ENCODE results near the gene PRCD. TPM values are rescaled to one million over a fixed set of nuclear protein-coding genes. Genes with fewer than 3 reads are reported as not detected.
"Not testable (repeated sequence)": the region's sequence is repeated elsewhere in the genome, so short reads cannot be mapped to it uniquely, and the experiment has no call there.

The PRCD gene
- total RNA-seq, 1 donor from 2014 or later, result 0.54 TPM

DNA sequence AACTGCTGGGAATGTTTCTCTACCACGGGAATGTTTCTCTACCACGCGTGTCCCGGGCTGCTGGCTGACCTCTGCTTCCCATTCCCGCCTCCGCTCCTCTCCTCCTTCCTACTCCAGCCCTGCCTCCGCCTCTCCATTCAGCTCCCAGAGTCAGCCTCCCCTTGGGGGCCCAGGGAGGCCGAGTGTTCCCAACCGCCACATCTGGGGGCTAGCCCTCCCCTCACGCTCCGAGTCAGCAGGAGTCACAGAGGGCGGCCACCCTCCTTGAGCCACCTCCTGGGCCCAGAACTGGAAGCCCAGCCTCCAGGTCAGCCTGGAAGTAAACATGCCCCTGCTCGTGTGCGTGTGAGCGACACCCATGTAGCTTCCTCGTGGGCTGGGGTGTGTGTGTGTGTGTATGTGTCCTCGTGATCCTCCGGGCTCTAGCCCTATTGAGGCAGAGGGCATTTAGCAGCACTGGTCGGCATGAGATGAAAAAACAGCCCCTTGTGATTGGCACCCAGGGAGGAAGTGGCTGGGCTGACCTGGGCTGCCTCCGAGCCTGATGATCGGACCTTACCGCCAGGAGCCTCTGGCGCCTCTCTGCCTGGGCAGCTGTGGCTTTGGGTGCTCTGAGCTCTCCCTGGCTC is 9.6 kb upstream of the PRCD start:
- H3K4me3 Mint-ChIP-seq (ENCODE audit: unreplicated experiment), result no peak overlapping the region
- DNase-seq (ENCODE audit: low spot score), result no peak

DNA sequence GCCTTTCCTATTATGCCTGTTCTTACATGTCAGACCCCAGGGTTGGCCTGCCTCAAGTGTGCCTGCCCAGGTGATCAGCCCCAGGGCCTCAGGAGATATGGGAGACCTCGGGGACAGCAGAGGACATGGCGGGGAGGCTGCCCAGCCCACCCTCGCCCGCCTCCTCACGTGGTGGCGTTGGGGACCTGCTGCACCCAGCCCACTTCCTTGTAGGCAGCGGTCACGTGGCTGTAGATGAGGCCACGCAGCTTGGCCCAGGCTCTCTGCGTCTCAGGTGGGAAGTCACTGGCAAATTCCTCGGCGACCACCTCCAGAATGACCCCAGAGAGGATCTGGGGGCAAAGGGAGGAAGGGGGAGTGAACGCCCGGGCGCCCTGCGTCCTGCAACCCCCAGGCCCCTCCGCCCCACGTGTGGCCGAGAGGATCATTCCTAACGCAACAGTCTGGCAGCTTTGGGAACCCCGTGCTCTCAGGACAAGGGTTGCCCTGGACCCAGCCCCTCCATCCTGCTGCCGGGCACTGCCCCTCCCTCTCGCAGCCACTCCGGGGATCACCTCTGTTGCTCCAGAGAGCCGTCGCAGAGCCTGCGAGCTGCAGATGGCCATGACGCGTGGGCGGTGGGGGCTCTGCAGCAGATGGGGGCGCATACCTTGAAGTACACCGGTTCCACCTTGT is 8.9 kb upstream of the PRCD start:
- no peak overlapping the region for H3K27ac Mint-ChIP-seq (ENCODE audit: unreplicated experiment)
- peaks cover 11% of the 10 kb centered on the region for H3K4me1 Mint-ChIP-seq (ENCODE audit: unreplicated experiment)
- TF ChIP-seq, protein P1, sequence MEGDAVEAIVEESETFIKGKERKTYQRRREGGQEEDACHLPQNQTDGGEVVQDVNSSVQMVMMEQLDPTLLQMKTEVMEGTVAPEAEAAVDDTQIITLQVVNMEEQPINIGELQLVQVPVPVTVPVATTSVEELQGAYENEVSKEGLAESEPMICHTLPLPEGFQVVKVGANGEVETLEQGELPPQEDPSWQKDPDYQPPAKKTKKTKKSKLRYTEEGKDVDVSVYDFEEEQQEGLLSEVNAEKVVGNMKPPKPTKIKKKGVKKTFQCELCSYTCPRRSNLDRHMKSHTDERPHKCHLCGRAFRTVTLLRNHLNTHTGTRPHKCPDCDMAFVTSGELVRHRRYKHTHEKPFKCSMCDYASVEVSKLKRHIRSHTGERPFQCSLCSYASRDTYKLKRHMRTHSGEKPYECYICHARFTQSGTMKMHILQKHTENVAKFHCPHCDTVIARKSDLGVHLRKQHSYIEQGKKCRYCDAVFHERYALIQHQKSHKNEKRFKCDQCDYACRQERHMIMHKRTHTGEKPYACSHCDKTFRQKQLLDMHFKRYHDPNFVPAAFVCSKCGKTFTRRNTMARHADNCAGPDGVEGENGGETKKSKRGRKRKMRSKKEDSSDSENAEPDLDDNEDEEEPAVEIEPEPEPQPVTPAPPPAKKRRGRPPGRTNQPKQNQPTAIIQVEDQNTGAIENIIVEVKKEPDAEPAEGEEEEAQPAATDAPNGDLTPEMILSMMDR (IDR thresholded peaks at IDR 0.05; ENCODE audit: unreplicated experiment), result no peak
- peaks cover 9% of the 10 kb centered on the region for H3K27me3 Mint-ChIP-seq (ENCODE audit: unreplicated experiment)
- no peaks in the 10 kb centered on the region for H3K36me3 Mint-ChIP-seq (ENCODE audit: low read depth, unreplicated experiment)
- DNase-seq (ENCODE audit: low spot score), result no peak
- no peak overlapping the region for H3K4me3 Mint-ChIP-seq (ENCODE audit: unreplicated experiment)
- H3K9me3 Mint-ChIP-seq (ENCODE audit: unreplicated experiment), result no peaks in the 10 kb centered on the region

More for the DNA sequence above, 9.6 kb upstream of the PRCD start:
- peaks cover 8% of the 10 kb centered on the region for H3K27me3 Mint-ChIP-seq (ENCODE audit: unreplicated experiment)
- H3K27ac Mint-ChIP-seq (ENCODE audit: unreplicated experiment), result no peak overlapping the region
- TF ChIP-seq, protein P1 (IDR thresholded peaks at IDR 0.05; ENCODE audit: unreplicated experiment), result no peak
- no peaks in the 10 kb centered on the region for H3K36me3 Mint-ChIP-seq (ENCODE audit: low read depth, unreplicated experiment)
- H3K4me1 Mint-ChIP-seq (ENCODE audit: unreplicated experiment), result peaks cover 11% of the 10 kb centered on the region
- no peaks in the 10 kb centered on the region for H3K9me3 Mint-ChIP-seq (ENCODE audit: unreplicated experiment)

DNA sequence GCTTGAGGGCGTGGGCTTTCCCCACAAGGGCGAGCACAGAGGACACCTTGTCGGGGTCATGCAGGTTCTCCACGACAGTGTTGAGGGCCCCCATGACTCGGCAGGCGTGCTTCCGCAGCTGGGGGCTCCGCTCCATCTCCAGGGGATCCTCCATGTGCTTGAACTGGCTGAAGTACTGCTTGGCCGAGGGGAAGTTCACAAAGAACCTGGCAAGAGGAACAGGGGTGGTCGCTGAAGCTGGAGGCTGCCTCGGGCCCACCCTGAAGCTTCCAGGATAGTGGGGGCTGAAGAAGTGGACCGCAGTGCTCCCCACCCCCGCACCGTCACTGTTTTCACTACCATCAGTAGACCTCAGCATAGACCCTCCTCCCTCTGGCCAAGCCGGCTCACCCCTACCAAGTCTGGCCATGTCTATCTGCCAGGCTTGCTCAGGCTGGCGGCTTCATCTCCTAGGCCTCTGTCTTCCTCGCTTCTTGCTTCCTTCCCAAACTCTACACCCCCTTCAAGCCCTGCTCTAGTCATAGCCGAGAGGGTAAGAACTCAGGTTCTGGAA is 8.3 kb upstream of the PRCD start:
- TF ChIP-seq, protein P1 (IDR thresholded peaks at IDR 0.05; ENCODE audit: unreplicated experiment), result no peak
- Mint-ChIP-seq H3K27ac (ENCODE audit: unreplicated experiment) (peak overlapping the region; percentile 28), H3K9me3 (ENCODE audit: unreplicated experiment) (no peaks in the 10 kb centered on the region), H3K4me3 (ENCODE audit: unreplicated experiment) (peak overlapping the region; percentile 27), H3K36me3 (ENCODE audit: low read depth, unreplicated experiment) (no peaks in the 10 kb centered on the region), H3K4me1 (ENCODE audit: unreplicated experiment) (peaks cover 11% of the 10 kb centered on the region), H3K27me3 (ENCODE audit: unreplicated experiment) (peaks cover 9% of the 10 kb centered on the region)
- DNase-seq (ENCODE audit: low spot score), result no peak

DNA sequence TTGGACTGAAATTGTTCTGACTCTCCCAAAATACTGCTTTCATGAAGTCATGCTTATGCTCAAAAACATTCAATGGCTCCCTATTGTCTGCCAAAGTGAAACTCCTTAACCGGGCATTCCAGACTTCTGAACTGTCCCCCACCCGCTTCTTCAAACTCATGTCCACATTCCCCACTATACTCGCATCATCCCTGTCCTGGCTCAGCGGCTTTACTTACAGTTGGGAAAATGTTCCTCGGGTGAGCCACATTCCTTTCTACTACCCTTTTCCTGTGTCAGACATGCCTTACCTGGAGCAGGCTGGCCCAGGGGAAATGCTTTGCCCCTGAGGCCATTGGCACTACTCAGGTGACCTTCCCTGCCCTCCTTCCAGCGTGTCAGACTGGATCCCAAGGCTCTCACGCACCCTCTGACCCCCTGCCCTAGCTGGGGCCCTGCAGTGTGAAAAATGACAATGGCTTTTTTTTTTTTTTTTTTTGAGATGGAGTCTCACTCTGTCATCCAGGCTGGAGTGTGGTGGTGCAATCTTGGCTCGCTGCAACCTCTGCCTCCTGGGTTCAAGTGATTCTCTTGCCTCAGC is 7.7 kb upstream of the PRCD start:
- Mint-ChIP-seq H3K4me1 (ENCODE audit: unreplicated experiment) (peaks cover 11% of the 10 kb centered on the region), H3K4me3 (ENCODE audit: unreplicated experiment) (peak overlapping the region; percentile 27), H3K9me3 (ENCODE audit: unreplicated experiment) (no peaks in the 10 kb centered on the region), H3K36me3 (ENCODE audit: low read depth, unreplicated experiment) (no peaks in the 10 kb centered on the region), H3K27ac (ENCODE audit: unreplicated experiment) (peak overlapping the region; percentile 28), H3K27me3 (ENCODE audit: unreplicated experiment) (peaks cover 11% of the 10 kb centered on the region)
- no peak for DNase-seq (ENCODE audit: low spot score)
- TF ChIP-seq, protein P1 (IDR thresholded peaks at IDR 0.05; ENCODE audit: unreplicated experiment), result no peak

DNA sequence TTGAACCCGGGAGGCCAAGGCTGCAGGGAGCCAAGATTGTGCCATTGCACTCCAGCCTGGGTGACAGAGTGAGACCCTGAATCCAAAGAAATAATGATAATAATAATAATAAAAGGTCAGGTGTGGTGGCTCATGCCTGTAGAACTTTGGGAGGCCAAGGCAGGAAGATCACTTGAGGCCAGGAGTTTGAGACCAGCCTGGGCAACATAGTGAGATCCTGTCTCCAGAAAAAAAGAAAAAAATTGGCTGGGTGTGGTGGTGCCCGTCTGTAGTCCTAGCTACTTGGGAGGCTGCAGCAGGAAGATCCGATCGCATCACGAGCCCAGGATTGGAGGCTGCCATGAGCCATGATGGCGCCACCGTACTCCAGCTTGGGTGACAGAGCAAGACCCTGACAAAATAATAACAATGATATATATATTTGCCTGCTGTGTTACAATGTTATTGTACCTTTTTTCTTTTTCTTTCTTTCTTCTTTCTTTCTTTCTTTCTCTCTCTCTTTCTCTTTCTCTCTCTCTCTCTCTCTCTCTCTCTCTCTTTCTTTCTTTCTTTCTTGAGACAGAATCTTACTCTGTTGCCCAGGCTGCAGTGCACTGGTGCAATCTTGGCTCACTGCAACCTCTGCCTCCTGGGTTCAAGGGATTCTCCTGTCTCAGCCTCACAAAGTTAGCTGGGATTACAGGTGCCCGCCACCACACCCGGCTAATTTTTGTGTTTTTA is 6.0 kb upstream of the PRCD start:
- H3K36me3 Mint-ChIP-seq (ENCODE audit: low read depth, unreplicated experiment); H3K4me3 Mint-ChIP-seq (ENCODE audit: unreplicated experiment); DNase-seq (ENCODE audit: low spot score); H3K9me3 Mint-ChIP-seq (ENCODE audit: unreplicated experiment); H3K27ac Mint-ChIP-seq (ENCODE audit: unreplicated experiment): not testable (repeated sequence)
- Mint-ChIP-seq H3K27me3 (ENCODE audit: unreplicated experiment) (peaks cover 11% of the 10 kb centered on the region), H3K4me1 (ENCODE audit: unreplicated experiment) (peaks cover 15% of the 10 kb centered on the region)

Data from endothelial cell (in vitro differentiated cells).